CD4-positive, alpha-beta T cell treated with Interleukin-17A for 1 hour (primary cell): ENCODE data around the gene RNF157.
"Not testable (repeated sequence)": the region's sequence is repeated elsewhere in the genome, so short reads cannot be mapped to it uniquely, and the experiment has no call there.

Experiments
- DNase-seq: peaks from one replicate; pipeline ENCODE4 v3.0.0-alpha.2; 2020

Gene RNF157

DNA sequence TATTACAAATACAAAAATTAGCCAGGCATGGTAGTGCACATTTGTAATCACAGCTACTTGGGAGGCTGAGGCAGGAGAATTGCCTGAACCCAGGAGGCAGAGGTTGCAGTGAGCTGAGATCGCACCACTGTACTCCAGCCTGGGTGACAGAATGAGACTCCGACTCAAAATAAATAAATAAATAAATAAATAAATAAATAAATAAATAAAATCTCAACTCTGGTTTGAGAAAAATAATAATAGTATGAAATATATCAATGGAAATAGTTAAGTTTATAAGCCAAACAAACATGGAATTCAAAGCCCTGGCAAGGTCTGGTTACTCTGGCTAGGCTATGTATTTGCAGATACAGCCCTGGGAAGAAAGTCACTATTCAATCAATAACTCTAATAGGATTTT is 53.5 kb downstream of the RNF157 start:
- DNase-seq, result not testable (repeated sequence)

GRCh38 chr17:76184290-76184689 is 56.0 kb downstream of the RNF157 start:
- DNase-seq, result no peak

DNA sequence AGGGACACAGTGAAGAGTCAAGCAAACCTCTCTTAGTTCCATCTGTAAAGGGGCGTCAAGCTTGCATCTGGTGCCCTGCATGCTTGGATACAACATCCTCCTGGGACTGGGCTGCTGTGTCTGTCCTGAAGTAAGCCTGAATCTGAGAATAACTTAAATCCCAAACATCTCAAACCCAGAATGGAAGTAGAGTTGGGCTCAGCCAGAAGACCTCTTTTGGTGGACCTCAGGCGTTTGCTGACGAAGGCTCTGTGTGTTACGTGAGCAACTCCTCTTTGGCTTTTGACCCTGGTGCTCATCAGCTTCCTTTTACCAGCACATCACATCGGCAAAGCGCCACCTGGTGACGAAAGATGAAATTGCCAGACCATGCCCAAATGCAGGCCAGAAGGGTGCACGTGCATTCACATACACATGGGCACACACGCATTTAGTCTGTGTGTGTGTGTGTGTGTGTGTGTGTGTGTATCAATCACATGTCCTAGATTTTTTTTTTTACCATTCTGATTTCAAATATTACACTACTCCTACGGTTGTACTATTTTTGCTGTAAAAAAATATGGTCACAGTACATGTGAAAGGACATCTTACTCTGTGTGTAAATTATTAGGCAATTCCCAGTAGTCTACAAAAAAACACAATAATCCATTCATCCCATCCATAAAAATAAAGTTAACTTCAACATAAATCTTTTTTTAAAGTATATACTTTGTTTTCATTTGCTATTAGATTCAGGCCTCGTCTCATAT is 58.1 kb downstream of the RNF157 start:
- DNase-seq, result peak; percentile 97

- DNase-seq, result peak; percentile 71
Measured at GRCh38 chr17:76179496-76180467, 60.5 kb downstream of the RNF157 start.

DNA sequence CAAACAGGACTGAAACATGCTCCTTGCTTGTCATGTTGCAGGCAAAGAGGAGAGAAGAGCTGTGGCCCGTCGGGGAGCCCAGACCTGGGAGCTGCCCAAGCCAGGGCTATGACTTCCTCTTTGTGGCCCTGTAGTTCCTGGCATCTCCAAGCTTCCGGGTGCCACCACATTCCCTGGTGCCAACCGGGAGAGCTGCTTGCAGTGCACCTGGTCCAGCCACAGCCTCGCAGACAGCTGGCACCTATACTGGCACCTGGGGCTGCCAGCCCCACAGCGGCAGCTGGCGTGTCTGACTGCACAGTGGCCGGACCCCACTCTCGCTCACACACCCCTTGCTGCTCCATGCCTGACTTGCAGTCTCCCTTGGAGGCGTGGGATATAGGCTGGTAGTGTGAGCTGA is 62.2 kb downstream of the RNF157 start:
- DNase-seq, result no peak

DNA sequence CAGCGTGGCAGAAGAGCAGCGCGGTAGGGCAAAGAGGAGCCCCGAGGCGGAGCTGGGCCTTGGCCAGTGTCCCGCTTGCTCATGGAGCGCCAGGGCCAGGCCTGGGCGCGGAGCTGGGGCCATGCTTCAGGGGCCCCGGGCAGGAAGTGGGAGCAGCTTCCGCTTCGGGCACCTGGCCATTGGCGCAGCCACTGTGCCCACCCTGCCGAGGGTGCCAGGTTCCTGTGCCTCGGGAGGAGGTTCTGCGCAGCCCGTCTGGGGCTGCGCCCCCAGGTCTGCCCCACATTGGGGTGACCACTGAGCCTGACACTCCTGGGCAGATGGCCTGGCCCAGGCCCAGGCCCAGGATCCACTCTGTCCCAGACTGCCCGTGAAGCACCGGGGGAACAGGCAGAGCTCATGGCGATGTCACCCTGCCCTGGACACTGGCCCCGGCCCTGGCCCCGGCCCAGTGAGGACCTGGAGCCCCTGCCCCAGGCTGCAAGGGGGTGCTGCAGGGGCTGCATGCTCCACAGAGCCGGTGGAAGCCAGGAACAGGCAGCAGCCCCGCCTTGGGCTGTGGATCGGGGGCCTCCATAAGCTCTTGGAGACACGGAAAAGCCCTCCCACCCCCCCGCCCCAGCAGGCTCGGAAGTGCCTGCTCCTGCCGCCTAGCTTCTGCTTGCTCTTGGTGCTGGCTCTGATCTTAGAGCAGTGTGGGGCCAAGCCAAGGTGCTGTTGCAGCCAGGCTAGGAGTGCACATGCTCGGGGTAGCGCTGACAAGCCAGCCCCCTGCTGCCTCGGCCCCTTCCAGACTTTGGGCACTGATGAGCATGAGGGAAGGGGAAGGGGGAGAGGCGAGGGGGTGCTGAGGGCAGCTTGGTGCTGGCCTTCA is 63.4 kb downstream of the RNF157 start:
- no peak for DNase-seq

GRCh38 chr17:76174037-76174436 is 66.3 kb downstream of the RNF157 start:
- DNase-seq, result no peak

DNA sequence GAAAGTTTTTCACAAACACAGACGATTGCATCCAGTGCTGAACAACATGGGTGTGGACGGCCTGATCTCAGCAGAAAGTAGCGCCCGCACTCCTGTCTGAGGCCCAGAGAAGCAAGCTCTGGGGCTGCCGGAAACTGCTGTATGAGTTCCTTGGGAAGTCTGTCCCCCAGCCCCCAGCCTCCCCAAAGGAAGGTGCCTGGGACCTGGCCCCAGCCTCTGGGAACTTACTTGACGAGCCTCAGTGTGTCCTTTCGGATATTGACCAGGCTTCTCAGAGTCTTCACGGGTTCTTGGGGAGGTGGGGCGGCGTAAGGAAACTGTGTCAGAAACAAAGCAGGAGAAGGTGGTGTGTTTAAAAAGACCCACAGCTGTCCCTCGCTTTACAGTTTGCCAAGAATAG is 66.8 kb downstream of the RNF157 start:
- no peak for DNase-seq

GRCh38 chr17:76171706-76172105 is 68.6 kb downstream of the RNF157 start:
- DNase-seq, result no peak

- no peak for DNase-seq
Measured at GRCh38 chr17:76170114-76170513, 70.2 kb downstream of the RNF157 start.

DNA sequence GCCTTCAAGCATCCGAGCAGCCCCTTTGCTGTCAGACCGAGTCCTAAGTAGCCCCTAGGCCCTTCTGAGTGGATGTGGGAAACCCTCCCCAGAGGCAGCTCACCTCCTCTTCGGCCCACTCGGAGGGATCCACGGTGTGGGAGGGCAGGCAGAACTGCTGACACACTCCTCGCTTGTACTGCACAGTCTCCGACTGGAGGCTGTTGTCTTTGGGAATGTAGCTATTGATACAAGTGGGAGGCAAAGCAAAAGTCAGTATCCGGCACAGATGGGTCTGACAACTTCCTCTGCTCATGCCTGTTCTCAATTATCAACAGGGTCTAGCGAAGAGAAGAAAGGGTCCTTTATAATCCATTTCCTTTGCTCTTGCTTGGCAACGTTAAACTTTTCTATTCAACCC is 73.4 kb downstream of the RNF157 start:
- DNase-seq, result no peak

- DNase-seq, result no peak
Measured at GRCh38 chr17:76166168-76166567, 74.1 kb downstream of the RNF157 start.

- DNase-seq, result no peak
Measured at GRCh38 chr17:76164331-76164730, 76.0 kb downstream of the RNF157 start.

DNA sequence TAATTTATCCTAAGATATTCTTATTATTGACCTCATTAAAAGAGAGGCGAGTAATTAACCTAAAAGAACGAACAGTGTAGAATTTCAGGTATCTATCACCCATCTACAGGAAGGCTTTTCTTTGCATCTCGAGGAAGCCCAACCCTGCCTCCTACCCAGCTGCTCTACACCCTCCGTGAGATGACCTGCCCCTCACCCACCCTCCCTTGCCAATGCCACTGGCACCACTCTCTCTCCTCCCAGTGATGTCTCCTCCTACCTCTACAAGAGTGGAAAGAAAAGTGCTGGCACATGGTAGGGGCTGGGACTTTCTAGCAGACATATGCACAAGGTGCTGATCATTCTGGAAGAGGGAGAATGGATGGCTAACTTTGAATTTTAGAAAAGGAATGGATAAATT is 76.4 kb downstream of the RNF157 start:
- DNase-seq, result no peak

DNA sequence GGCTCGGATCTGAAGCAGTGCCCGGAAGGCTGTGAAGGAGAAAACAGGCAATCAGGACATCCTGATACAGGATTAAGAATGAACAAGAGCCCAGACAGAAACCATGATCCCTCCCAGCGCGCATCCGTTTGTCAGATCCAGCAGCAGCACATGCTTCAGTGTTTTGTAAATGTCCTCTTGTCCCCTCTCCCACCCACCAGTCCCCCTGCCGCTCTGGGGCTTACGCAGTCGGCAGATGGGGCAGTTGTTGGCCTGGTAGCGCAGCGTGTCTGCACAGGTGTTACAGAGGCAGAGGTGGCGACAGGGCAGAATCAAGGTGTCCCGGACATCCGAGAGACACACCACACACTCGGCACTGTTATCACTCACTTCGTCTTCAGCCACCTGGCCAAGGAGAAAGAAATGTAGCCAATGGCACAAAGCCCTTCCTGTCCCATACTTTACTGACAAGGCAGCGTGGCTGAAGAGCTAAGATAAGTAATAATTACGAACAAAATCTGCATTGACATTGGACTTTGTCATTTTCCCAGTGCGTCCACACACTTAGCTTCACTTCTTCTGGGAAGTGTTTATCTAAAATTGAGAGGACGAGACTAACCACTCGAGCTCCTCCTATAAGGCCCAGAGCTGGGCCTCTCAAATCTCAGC is 78.5 kb downstream of the RNF157 start:
- no peak for DNase-seq

GRCh38 chr17:76160896-76161528 is 79.3 kb downstream of the RNF157 start:
- DNase-seq, result no peak

DNA sequence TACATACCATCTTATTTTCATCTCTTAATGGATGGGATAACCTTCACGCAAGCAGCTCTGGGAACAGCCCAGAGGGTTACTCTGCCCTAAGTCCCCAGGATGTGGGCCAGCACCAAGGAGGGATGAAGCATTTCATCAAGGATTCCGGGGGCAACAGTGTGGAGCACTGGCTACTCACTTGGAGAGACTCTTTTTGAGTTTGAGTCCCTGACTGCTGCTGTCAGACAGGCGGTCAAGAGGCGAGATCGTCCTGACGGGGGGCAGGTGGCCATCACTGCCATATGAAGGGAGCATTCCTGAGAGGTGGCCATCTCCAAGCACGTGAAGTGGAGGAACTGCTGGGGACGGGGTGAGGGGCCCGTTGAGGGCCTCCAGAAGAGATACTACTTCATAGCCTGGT is 81.1 kb downstream of the RNF157 start:
- DNase-seq, result no peak

- DNase-seq, result no peak
Measured at GRCh38 chr17:76157759-76158158, 82.5 kb downstream of the RNF157 start.

DNA sequence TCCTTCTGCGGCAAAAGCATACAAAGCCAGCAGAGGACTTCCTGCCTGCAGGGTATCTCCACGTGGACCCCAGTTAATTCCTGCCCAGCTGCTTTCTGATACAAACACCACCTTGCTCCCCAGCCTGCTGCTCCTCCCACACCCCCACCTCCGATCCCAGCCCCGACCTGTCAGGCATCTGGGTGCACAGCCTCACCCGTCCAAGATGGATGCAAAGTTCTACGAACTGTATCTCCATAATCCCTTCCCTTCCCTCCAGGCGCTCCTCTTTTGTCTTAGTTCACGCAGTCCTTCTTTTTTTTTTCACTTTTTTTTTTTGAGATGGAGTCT is 83.7 kb downstream of the RNF157 start:
- no peak for DNase-seq

- DNase-seq, result no peak
Measured at GRCh38 chr17:76155988-76156661, 84.2 kb downstream of the RNF157 start.
